Neural cell (in vitro differentiated cells): Measurements from ENCODE around the gene COPZ1. TPM values are rescaled to one million over a fixed set of nuclear protein-coding genes. Genes with fewer than 3 reads are reported as not detected.

Source experiments
- H2AFZ ChIP-seq: fragments of 200-600, 300-800 bp; sonication (generic), shearing (Covaris generic); 2 replicates; pipeline ENCODE4 v1.6.0; 2014; ENCODE audit warnings: low read depth, mild to moderate bottlenecking, antibody characterized with exemption, low read length, moderate library complexity
- H3F3A ChIP-seq: fragments of 200-600 bp; shearing (Covaris generic); 2 replicates; pipeline ENCODE4 v1.6.1; 2016; ENCODE audit warnings: mild to moderate bottlenecking, moderate library complexity, mixed read lengths, antibody characterized with exemption, low read length; ENCODE audit not compliant: insufficient read depth, poor library complexity, severe bottlenecking
- H3K27ac ChIP-seq: fragments of 200-600, 300-800 bp; sonication (generic), shearing (Covaris generic); 2 replicates; pipeline ENCODE4 v1.5.1; 2014; ENCODE audit warnings: mild to moderate bottlenecking, low read length, moderate library complexity
- H3K27me3 ChIP-seq: fragments of 300-800, 200-600 bp; sonication (generic), shearing (Covaris generic); 2 replicates; pipeline ENCODE4 v1.6.0; 2014; ENCODE audit warnings: mild to moderate bottlenecking, low read depth, low read length, moderate library complexity; ENCODE audit not compliant: insufficient read depth
- H3K36me3 ChIP-seq: fragments of 300-800, 200-600 bp; sonication (generic), shearing (Covaris generic); 2 replicates; pipeline ENCODE4 v1.5.1; 2014; ENCODE audit warnings: mild to moderate bottlenecking, antibody characterized with exemption, low read length, moderate library complexity; ENCODE audit not compliant: insufficient read depth
- H3K4me2 ChIP-seq: fragments of 300-800, 200-600 bp; sonication (generic), shearing (Covaris generic); 2 replicates; pipeline ENCODE4 v1.6.0; 2014; ENCODE audit warnings: mild to moderate bottlenecking, low read length
- H3K4me3 ChIP-seq: fragments of 300-800, 200-600 bp; sonication (generic), shearing (Covaris generic); 2 replicates; pipeline ENCODE4 v1.5.1; 2014; ENCODE audit warnings: mild to moderate bottlenecking, low read length, moderate library complexity
- H3K79me2 ChIP-seq: fragments of 200-600 bp; shearing (Covaris generic); replicated peaks from 2 replicates; pipeline ENCODE4 v1.6.0; 2014; ENCODE audit warnings: mild to moderate bottlenecking, low read length, moderate library complexity; ENCODE audit not compliant: insufficient read depth
- H3K9ac ChIP-seq: fragments of 300-800, 200-600 bp; sonication (generic), shearing (Covaris generic); 2 replicates; pipeline ENCODE4 v1.6.1; 2016; ENCODE audit warnings: mild to moderate bottlenecking, low read length, mixed read lengths
- H3K9me2 ChIP-seq: fragments of 200-600 bp; shearing (Covaris generic); 2 replicates; pipeline ENCODE4 v1.6.1; 2016; ENCODE audit warnings: mild to moderate bottlenecking, low read length, mixed read lengths; ENCODE audit not compliant: insufficient read depth
- H3K9me3 ChIP-seq: fragments of 200-600, 300-800 bp; sonication (generic), shearing (Covaris generic); 2 replicates; pipeline ENCODE4 v1.6.1; 2016; ENCODE audit warnings: mild to moderate bottlenecking, mixed run types, low read length, moderate library complexity, mixed read lengths
- H4K20me1 ChIP-seq: fragments of 200-600 bp; shearing (Covaris generic); 2 replicates; pipeline ENCODE4 v1.6.1; 2016; ENCODE audit warnings: mild to moderate bottlenecking, mixed run types; ENCODE audit not compliant: insufficient read depth
- EP300 ChIP-seq: fragments of 450-650 bp; conservative IDR thresholded peaks from 2 replicates; pipeline ENCODE4 v1.6.1; 2014; ENCODE audit warnings: antibody characterized with exemption, mild to moderate bottlenecking, moderate library complexity; ENCODE audit not compliant: poor library complexity, severe bottlenecking
- EZH2 ChIP-seq: fragments of 200-600, 300-800 bp; shearing (Covaris generic), sonication (generic); IDR thresholded peaks from 2 replicates; pipeline ENCODE4 v1.6.1; 2014; ENCODE audit warnings: antibody characterized with exemption, low read length, borderline replicate concordance, mild to moderate bottlenecking; ENCODE audit not compliant: insufficient read depth, poor library complexity, severe bottlenecking
- MXI1 ChIP-seq: fragments of 450-650 bp; conservative IDR thresholded peaks from 2 replicates; pipeline ENCODE4 v1.6.1; 2014; ENCODE audit warnings: antibody characterized with exemption, mild to moderate bottlenecking; ENCODE audit not compliant: poor library complexity, severe bottlenecking
- POLR2AphosphoS5 ChIP-seq: IDR thresholded peaks from 2 replicates; pipeline ENCODE4 v1.6.1; 2012
- RAD21 ChIP-seq: fragments of 450-650 bp; conservative IDR thresholded peaks from 2 replicates; pipeline ENCODE4 v1.6.1; 2014; ENCODE audit warnings: antibody characterized with exemption, mild to moderate bottlenecking, moderate library complexity
- REST ChIP-seq: IDR thresholded peaks from 2 replicates; pipeline ENCODE4 v1.6.1; 2012; ENCODE audit warnings: borderline replicate concordance
- SMC3 ChIP-seq: fragments of 450-650 bp; conservative IDR thresholded peaks from 2 replicates; pipeline ENCODE4 v1.6.1; 2014; ENCODE audit warnings: antibody characterized with exemption, mild to moderate bottlenecking, moderate library complexity; ENCODE audit not compliant: poor library complexity
- TAF1 ChIP-seq: IDR thresholded peaks from 2 replicates; pipeline ENCODE4 v1.6.1; 2012; ENCODE audit warnings: low read depth
- polyA plus RNA-seq: library from polyadenylated mRNA; depleted of rRNA; stranded (reverse); fragments of >200 nt; gene quantifications from 2 replicates; pipeline ENCODE4 v1.2.3, GENCODE V29; 2014
- TF ChIP-seq, protein P1 (sequence below): fragments of 450-650 bp; IDR thresholded peaks from 2 replicates; pipeline ENCODE4 v1.5.1; 2014; ENCODE audit warnings: antibody characterized with exemption, mild to moderate bottlenecking, moderate library complexity; ENCODE audit not compliant: poor library complexity, severe bottlenecking

Gene COPZ1
- polyA plus RNA-seq, 1 donor from 2014 or later: 192 TPM

- Histone ChIP-seq H4K20me1 (no peaks in the 10 kb centered on the region), H3K79me2 (peaks cover 17% of the 10 kb centered on the region), H2AFZ (no peak overlapping the region), H3F3A (peaks cover 5% of the 10 kb centered on the region), H3K27me3 (no peaks in the 10 kb centered on the region), H3K9me3 (no peaks in the 10 kb centered on the region), H3K9ac (peak overlapping the region; percentile 94), H3K4me2 (no peak overlapping the region), H3K36me3 (no peaks in the 10 kb centered on the region), H3K27ac (no peak overlapping the region), H3K4me3 (peak overlapping the region; percentile 68), H3K9me2 (no peaks in the 10 kb centered on the region)
- TF ChIP-seq SMC3 (no peak), TAF1 (no peak), EP300 (no peak), RAD21 (no peak), REST (no peak), POLR2AphosphoS5 (no peak), MXI1 (no peak), EZH2 (no peak)
- TF ChIP-seq, protein P1, sequence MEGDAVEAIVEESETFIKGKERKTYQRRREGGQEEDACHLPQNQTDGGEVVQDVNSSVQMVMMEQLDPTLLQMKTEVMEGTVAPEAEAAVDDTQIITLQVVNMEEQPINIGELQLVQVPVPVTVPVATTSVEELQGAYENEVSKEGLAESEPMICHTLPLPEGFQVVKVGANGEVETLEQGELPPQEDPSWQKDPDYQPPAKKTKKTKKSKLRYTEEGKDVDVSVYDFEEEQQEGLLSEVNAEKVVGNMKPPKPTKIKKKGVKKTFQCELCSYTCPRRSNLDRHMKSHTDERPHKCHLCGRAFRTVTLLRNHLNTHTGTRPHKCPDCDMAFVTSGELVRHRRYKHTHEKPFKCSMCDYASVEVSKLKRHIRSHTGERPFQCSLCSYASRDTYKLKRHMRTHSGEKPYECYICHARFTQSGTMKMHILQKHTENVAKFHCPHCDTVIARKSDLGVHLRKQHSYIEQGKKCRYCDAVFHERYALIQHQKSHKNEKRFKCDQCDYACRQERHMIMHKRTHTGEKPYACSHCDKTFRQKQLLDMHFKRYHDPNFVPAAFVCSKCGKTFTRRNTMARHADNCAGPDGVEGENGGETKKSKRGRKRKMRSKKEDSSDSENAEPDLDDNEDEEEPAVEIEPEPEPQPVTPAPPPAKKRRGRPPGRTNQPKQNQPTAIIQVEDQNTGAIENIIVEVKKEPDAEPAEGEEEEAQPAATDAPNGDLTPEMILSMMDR: no peak
Measured at GRCh38 chr12:54356228-54356627, 31.3 kb downstream of the COPZ1 start.

DNA sequence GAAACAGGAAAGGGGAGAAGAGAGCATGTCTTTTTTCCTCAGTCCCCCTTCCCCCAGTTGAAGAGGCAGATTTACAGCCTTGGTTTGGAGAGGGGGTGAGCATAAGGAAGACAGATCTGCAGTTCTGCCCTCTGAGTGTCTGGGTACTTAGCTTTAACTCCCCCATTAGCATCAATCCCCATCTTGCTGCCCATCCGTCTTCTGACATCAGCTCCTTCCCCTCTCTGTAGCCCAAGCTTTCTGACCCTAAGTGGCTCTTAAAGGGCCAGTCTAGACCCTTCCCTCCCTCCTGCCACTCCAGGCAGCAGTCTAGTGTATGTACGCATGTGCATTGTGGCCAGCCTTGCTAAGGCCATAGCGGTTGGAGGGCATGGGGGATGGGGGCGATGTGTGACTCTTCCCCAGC lies 32.0 kb downstream of the COPZ1 start:
- Histone ChIP-seq H3K9ac (peak overlapping the region; percentile 94), H3K79me2 (peaks cover 17% of the 10 kb centered on the region), H3K4me2 (peak overlapping the region; percentile 84), H2AFZ (no peak overlapping the region), H3K36me3 (no peaks in the 10 kb centered on the region), H3K4me3 (peak overlapping the region; percentile 68), H4K20me1 (no peaks in the 10 kb centered on the region), H3K27me3 (no peaks in the 10 kb centered on the region), H3K27ac (peak overlapping the region; percentile 99), H3K9me2 (no peaks in the 10 kb centered on the region), H3F3A (peaks cover 4% of the 10 kb centered on the region), H3K9me3 (no peaks in the 10 kb centered on the region)
- TF ChIP-seq POLR2AphosphoS5 (no peak), TAF1 (no peak), REST (no peak), MXI1 (no peak), SMC3 (no peak), EP300 (no peak), RAD21 (no peak), EZH2 (no peak)
- TF ChIP-seq, protein P1: no peak
